PC-9 (cell line): ENCODE results near the gene ATP1A3. TPM values are rescaled to one million over a fixed set of nuclear protein-coding genes. Genes with fewer than 3 reads are reported as not detected.

Source experiments
- BruUV-seq: library from RNA; stranded (reverse); fragments of 400-500 nt; replicated peaks from 2 replicates; lab custom pipeline; 2021; lab: Mats Ljungman, UMichigan
- CTCF ChIA-PET: fragments of 300-600 bp; sonication (Branson Sonifier 250); formaldehyde crosslinking; loops from one replicate; lab custom pipeline; 2022; ENCODE audit warnings: antibody characterized with exemption; lab: Charles Lee
- POLR2A ChIA-PET: fragments of 300-600 bp; sonication (Branson Sonifier 250); formaldehyde crosslinking; loops from one replicate; lab custom pipeline; 2022; ENCODE audit warnings: antibody characterized with exemption; ENCODE audit not compliant: unreplicated experiment; lab: Charles Lee
- DNase-seq, 2 experiments: peaks; one replicate each; pipeline versions ENCODE4 v3.0.0 to v3.0.0-alpha.2; 2015 to 2022; ENCODE audit warnings: mixed read lengths in 1 of 2
- H2AFZ ChIP-seq: fragments of 200-600 bp; sonication (generic); 2 replicates; pipeline ENCODE4 v1.8.1; 2017; ENCODE audit warnings: antibody characterized with exemption
- H3F3A ChIP-seq: fragments of 200-600 bp; sonication (generic); 2 replicates; pipeline ENCODE4 v1.8.1; 2017; ENCODE audit warnings: antibody characterized with exemption, mild to moderate bottlenecking, low read depth; ENCODE audit not compliant: insufficient read depth
- H3K27ac ChIP-seq: fragments of 200-600 bp; sonication (generic); 2 replicates; pipeline ENCODE4 v1.6.1; 2016; ENCODE audit warnings: mixed run types
- H3K27me3 ChIP-seq: fragments of 200-600 bp; sonication (generic); 2 replicates; pipeline ENCODE4 v1.6.1; 2016; ENCODE audit warnings: low read depth, mixed run types; ENCODE audit not compliant: insufficient read depth
- H3K36me3 ChIP-seq: fragments of 200-600 bp; sonication (generic); 2 replicates; pipeline ENCODE4 v1.6.1; 2016; ENCODE audit warnings: low read depth, mixed run types
- H3K4me1 ChIP-seq: fragments of 200-600 bp; sonication (generic); replicated peaks from 2 replicates; pipeline ENCODE4 v1.6.1; 2016; ENCODE audit warnings: mixed run types; ENCODE audit not compliant: insufficient read depth
- H3K4me2 ChIP-seq: fragments of 200-600 bp; sonication (generic); 2 replicates; pipeline ENCODE4 v1.6.1; 2017; ENCODE audit warnings: mixed run types
- H3K4me3 ChIP-seq: fragments of 200-600 bp; sonication (generic); 2 replicates; pipeline ENCODE4 v1.6.1; 2016; ENCODE audit warnings: mixed run types
- H3K79me2 ChIP-seq: fragments of 200-600 bp; sonication (generic); 2 replicates; pipeline ENCODE4 v1.6.1; 2017; ENCODE audit warnings: low read depth, mixed run types
- H3K9me2 ChIP-seq: fragments of 200-600 bp; sonication (generic); 2 replicates; pipeline ENCODE4 v1.8.1; 2017; ENCODE audit warnings: mild to moderate bottlenecking; ENCODE audit not compliant: insufficient read depth
- H3K9me3 ChIP-seq: fragments of 200-600 bp; sonication (generic); 2 replicates; pipeline ENCODE4 v1.8.1; 2016; ENCODE audit warnings: low read depth; ENCODE audit not compliant: insufficient read depth
- H4K20me1 ChIP-seq: fragments of 200-600 bp; sonication (generic); 2 replicates; pipeline ENCODE4 v1.8.1; 2017; ENCODE audit not compliant: insufficient read depth
- CTCF ChIP-seq: fragments of 200-600 bp; sonication (generic); conservative IDR thresholded peaks from 2 replicates; pipeline ENCODE4 v1.6.1; 2017; ENCODE audit warnings: mixed run types, antibody characterized with exemption, mild to moderate bottlenecking, moderate library complexity
- EZH2 ChIP-seq: fragments of 200-600 bp; sonication (generic); IDR thresholded peaks from 2 replicates; pipeline ENCODE4 v1.8.0; 2017; ENCODE audit warnings: antibody characterized with exemption, low read depth
- intact Hi-C: fragments of 100-400 bp; cut with micrococcal nuclease; formaldehyde crosslinking; loops from one replicate; pipeline ENCODE4 v1.10.0; 2022; ENCODE audit not compliant: unreplicated experiment
- total RNA-seq: library from RNA; stranded (reverse); gene quantifications from 2 replicates; pipeline ENCODE4 v1.2.3, GENCODE V29; 2021

Gene ATP1A3
- total RNA-seq, 1 experiment from 2014 or later, result not detected

- H3K27ac ChIP-seq, result no peak overlapping the region
- POLR2A ChIA-PET, result no interaction called here
- H3K4me1 ChIP-seq, result no peaks in the 10 kb centered on the region
- H3F3A ChIP-seq, result no peaks in the 10 kb centered on the region
- BruUV-seq, result no TSS peak
- H4K20me1 ChIP-seq, result no peaks in the 10 kb centered on the region; the same call in 1 of the 2 replicates
- H3K79me2 ChIP-seq, result no peaks in the 10 kb centered on the region
- CTCF ChIA-PET, result no interaction called here
- no peaks in the 10 kb centered on the region for H3K9me3 ChIP-seq
- no peaks in the 10 kb centered on the region for H3K36me3 ChIP-seq
- H3K9me2 ChIP-seq, result no peaks in the 10 kb centered on the region
- no peak overlapping the region for H3K4me3 ChIP-seq
- intact Hi-C loops, result loop anchor here (10.0 kb wide), 1 partner anchor 96 kb away; no protein-coding TSS in a partner anchor
- no peak overlapping the region for H2AFZ ChIP-seq
- no peak overlapping the region for H3K4me2 ChIP-seq
- DNase-seq, result peak in 1 of 2 experiments; percentile 49
- peaks cover 85% of the 10 kb centered on the region for H3K27me3 ChIP-seq
- TF ChIP-seq CTCF (peak; percentile 66), EZH2 (no peak)
Measured at GRCh38 chr19:41998246-41999020, 4.4 kb upstream of the ATP1A3 start.

- H3K79me2 ChIP-seq, result no peaks in the 10 kb centered on the region
- no TSS peak for BruUV-seq
- H3K4me1 ChIP-seq, result no peaks in the 10 kb centered on the region
- ChIA-PET CTCF (no interaction called here), POLR2A (no interaction called here)
- H4K20me1 ChIP-seq, result no peaks in the 10 kb centered on the region; the same call in 1 of the 2 replicates
- no peaks in the 10 kb centered on the region for H3K36me3 ChIP-seq
- H2AFZ ChIP-seq, result no peak overlapping the region
- no peak overlapping the region for H3K4me2 ChIP-seq
- DNase-seq, result no peak
- peaks cover 83% of the 10 kb centered on the region for H3K27me3 ChIP-seq
- no peaks in the 10 kb centered on the region for H3K9me3 ChIP-seq
- TF ChIP-seq EZH2, result no peak
- no peak for TF ChIP-seq CTCF
- H3K27ac ChIP-seq, result no peak overlapping the region
- intact Hi-C loops, result loop anchor here (10.0 kb wide), 1 partner anchor 97 kb away; no protein-coding TSS in a partner anchor
- H3K9me2 ChIP-seq, result no peaks in the 10 kb centered on the region
- H3F3A ChIP-seq, result no peaks in the 10 kb centered on the region
- H3K4me3 ChIP-seq, result no peak overlapping the region
Measured at GRCh38 chr19:41997851-41998229, 3.8 kb upstream of the ATP1A3 start.

GRCh38 chr19:41997121-41997850, 3.3 kb upstream of the ATP1A3 start:
- no peak overlapping the region for H2AFZ ChIP-seq
- H3K4me1 ChIP-seq, result no peaks in the 10 kb centered on the region
- no TSS peak for BruUV-seq
- H3K79me2 ChIP-seq, result no peaks in the 10 kb centered on the region
- H3K27ac ChIP-seq, result no peak overlapping the region
- no peak overlapping the region for H3K4me2 ChIP-seq
- peak in 1 of 2 experiments; percentile 53 for DNase-seq
- H3F3A ChIP-seq, result no peaks in the 10 kb centered on the region
- H3K27me3 ChIP-seq, result peaks cover 82% of the 10 kb centered on the region
- H3K36me3 ChIP-seq, result no peaks in the 10 kb centered on the region
- TF ChIP-seq EZH2 (no peak), CTCF (no peak)
- intact Hi-C loops, result loop anchor here (10.0 kb wide), 1 partner anchor 98 kb away; no protein-coding TSS in a partner anchor
- no peaks in the 10 kb centered on the region; the same call in 1 of the 2 replicates for H4K20me1 ChIP-seq
- no peak overlapping the region for H3K4me3 ChIP-seq
- H3K9me3 ChIP-seq, result no peaks in the 10 kb centered on the region
- H3K9me2 ChIP-seq, result no peaks in the 10 kb centered on the region
- ChIA-PET POLR2A (interaction anchor here (0.6 kb wide), 1 partner anchor 244 kb away, joined by 15 read pairs; no protein-coding TSS in a partner anchor), CTCF (interaction anchor here (0.6 kb wide), 1 partner anchor 94 kb away, joined by 6 read pairs; no protein-coding TSS in a partner anchor)
